Parathyroid adenoma (tissue), 2 donors: ENCODE measurements around the gene OXA1L.
"Not testable (repeated sequence)": the region's sequence is repeated elsewhere in the genome, so short reads cannot be mapped to it uniquely, and the experiment has no call there.

Experiments used
- H2AFZ ChIP-seq: fragments of 300-600 bp; sonication (generic); one replicate; pipeline ENCODE4 v1.7.0; 2017; ENCODE audit warnings: antibody characterized with exemption, mild to moderate bottlenecking
- H3K27ac ChIP-seq: fragments of 300-600 bp; sonication (generic); one replicate; pipeline ENCODE4 v1.7.0; 2017
- H3K27me3 ChIP-seq: fragments of 300-600 bp; sonication (generic); one replicate; pipeline ENCODE4 v1.7.0; 2017; ENCODE audit warnings: low read length; ENCODE audit not compliant: control insufficient read depth, insufficient read depth
- H3K36me3 ChIP-seq: fragments of 300-600 bp; sonication (generic); one replicate; pipeline ENCODE4 v1.7.0; 2017; ENCODE audit warnings: low read length; ENCODE audit not compliant: control insufficient read depth, insufficient read depth
- H3K4me1 ChIP-seq: fragments of 300-600 bp; sonication (generic); one replicate; pipeline ENCODE4 v1.7.0; 2017; ENCODE audit warnings: control low read depth
- H3K4me2 ChIP-seq: fragments of 300-600 bp; sonication (generic); one replicate; pipeline ENCODE4 v1.7.0; 2017; ENCODE audit warnings: low read length
- H3K4me3 ChIP-seq: fragments of 300-600 bp; sonication (generic); one replicate; pipeline ENCODE4 v1.7.0; 2017; ENCODE audit warnings: low read depth, low read length
- H3K79me2 ChIP-seq: fragments of 300-600 bp; sonication (generic); one replicate; pipeline ENCODE4 v1.7.0; 2017; ENCODE audit warnings: control low read depth
- H3K9ac ChIP-seq: fragments of 300-600 bp; sonication (generic); one replicate; pipeline ENCODE4 v1.7.0; 2017; ENCODE audit warnings: mild to moderate bottlenecking
- H3K9me3 ChIP-seq: fragments of 300-600 bp; sonication (generic); one replicate; pipeline ENCODE4 v1.7.0; 2017; ENCODE audit warnings: low read length; ENCODE audit not compliant: control insufficient read depth
- TF ChIP-seq, protein P1 (sequence below): fragments of 300-600 bp; sonication (generic); IDR thresholded peaks from one replicate; pipeline ENCODE4 v1.7.0; 2017; ENCODE audit warnings: antibody characterized with exemption, mild to moderate bottlenecking
- donor health status: primary hyperparathyroidism.

The OXA1L gene

GRCh38 chr14:22792158-22792557 lies 25.7 kb downstream of the OXA1L start:
- H3K9ac ChIP-seq = no peak overlapping the region
- no peaks in the 10 kb centered on the region for H3K27me3 ChIP-seq
- no peak overlapping the region for H3K4me2 ChIP-seq
- H3K36me3 ChIP-seq = no peaks in the 10 kb centered on the region
- no peak overlapping the region for H3K4me3 ChIP-seq
- H3K79me2 ChIP-seq = peaks cover 14% of the 10 kb centered on the region
- no peaks in the 10 kb centered on the region for H3K9me3 ChIP-seq
- H2AFZ ChIP-seq = no peak overlapping the region
- no peak overlapping the region for H3K27ac ChIP-seq
- TF ChIP-seq, protein P1, sequence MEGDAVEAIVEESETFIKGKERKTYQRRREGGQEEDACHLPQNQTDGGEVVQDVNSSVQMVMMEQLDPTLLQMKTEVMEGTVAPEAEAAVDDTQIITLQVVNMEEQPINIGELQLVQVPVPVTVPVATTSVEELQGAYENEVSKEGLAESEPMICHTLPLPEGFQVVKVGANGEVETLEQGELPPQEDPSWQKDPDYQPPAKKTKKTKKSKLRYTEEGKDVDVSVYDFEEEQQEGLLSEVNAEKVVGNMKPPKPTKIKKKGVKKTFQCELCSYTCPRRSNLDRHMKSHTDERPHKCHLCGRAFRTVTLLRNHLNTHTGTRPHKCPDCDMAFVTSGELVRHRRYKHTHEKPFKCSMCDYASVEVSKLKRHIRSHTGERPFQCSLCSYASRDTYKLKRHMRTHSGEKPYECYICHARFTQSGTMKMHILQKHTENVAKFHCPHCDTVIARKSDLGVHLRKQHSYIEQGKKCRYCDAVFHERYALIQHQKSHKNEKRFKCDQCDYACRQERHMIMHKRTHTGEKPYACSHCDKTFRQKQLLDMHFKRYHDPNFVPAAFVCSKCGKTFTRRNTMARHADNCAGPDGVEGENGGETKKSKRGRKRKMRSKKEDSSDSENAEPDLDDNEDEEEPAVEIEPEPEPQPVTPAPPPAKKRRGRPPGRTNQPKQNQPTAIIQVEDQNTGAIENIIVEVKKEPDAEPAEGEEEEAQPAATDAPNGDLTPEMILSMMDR = no peak
- H3K4me1 ChIP-seq = peaks cover 7% of the 10 kb centered on the region

- Histone ChIP-seq H3K4me1 (peaks cover 10% of the 10 kb centered on the region), H3K79me2 (peaks cover 16% of the 10 kb centered on the region)
- H3K27ac ChIP-seq, H2AFZ ChIP-seq, H3K9ac ChIP-seq, H3K27me3 ChIP-seq, H3K4me2 ChIP-seq, H3K36me3 ChIP-seq, H3K9me3 ChIP-seq, H3K4me3 ChIP-seq: not testable (repeated sequence)
Measured at GRCh38 chr14:22793550-22793949, 27.1 kb downstream of the OXA1L start.

DNA sequence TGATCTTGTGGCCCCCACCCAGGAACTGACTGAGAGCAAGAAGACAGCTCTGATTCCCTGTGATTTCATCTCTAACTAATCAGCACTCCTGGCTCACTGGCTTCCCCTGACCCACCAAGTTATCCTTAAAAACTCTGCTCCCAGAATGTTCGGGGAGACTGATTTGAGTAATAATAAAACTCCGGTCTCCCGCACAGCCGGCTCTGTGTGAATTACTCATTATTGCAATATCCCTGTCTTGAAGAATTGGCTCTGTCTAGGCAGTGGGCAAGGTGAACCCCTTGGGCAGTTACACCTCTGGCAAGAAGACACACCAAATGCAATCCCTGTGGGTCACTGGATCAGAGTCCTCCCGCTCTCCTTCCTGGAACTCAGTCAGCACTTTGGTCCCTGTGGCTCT lies 27.5 kb downstream of the OXA1L start:
- no peak overlapping the region for H3K27ac ChIP-seq
- H3K4me1 ChIP-seq = peaks cover 10% of the 10 kb centered on the region
- TF ChIP-seq, protein P1 = no peak
- no peak overlapping the region for H3K4me2 ChIP-seq
- no peak overlapping the region for H3K4me3 ChIP-seq
- H2AFZ ChIP-seq = no peak overlapping the region
- no peaks in the 10 kb centered on the region for H3K36me3 ChIP-seq
- peaks cover 15% of the 10 kb centered on the region for H3K79me2 ChIP-seq
- no peaks in the 10 kb centered on the region for H3K27me3 ChIP-seq
- H3K9ac ChIP-seq = no peak overlapping the region
- H3K9me3 ChIP-seq = no peaks in the 10 kb centered on the region

DNA sequence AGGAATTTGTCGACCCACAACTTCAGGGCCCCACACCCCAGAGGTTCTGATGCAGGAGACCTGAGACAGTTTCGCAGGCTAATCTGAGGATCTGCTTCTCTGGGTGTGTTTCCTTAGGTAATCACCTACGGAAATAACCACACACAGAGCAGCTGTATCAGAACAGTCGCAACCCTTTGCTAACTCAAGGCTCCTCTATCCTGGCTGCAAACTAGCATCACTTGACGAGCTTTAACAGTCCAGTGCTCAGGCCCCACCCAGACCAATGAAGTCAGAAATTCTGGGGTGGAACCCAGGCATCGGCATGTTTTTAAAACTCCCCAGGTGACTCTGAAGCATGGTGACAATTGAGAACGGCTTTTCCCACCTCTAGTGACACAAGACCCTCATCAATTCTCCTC lies 28.1 kb downstream of the OXA1L start:
- Histone ChIP-seq H2AFZ (no peak overlapping the region), H3K79me2 (peaks cover 12% of the 10 kb centered on the region), H3K9ac (no peak overlapping the region), H3K27ac (no peak overlapping the region), H3K27me3 (no peaks in the 10 kb centered on the region), H3K4me3 (no peak overlapping the region), H3K36me3 (no peaks in the 10 kb centered on the region), H3K9me3 (no peaks in the 10 kb centered on the region), H3K4me2 (no peak overlapping the region), H3K4me1 (peaks cover 10% of the 10 kb centered on the region)
- TF ChIP-seq, protein P1 = no peak

DNA sequence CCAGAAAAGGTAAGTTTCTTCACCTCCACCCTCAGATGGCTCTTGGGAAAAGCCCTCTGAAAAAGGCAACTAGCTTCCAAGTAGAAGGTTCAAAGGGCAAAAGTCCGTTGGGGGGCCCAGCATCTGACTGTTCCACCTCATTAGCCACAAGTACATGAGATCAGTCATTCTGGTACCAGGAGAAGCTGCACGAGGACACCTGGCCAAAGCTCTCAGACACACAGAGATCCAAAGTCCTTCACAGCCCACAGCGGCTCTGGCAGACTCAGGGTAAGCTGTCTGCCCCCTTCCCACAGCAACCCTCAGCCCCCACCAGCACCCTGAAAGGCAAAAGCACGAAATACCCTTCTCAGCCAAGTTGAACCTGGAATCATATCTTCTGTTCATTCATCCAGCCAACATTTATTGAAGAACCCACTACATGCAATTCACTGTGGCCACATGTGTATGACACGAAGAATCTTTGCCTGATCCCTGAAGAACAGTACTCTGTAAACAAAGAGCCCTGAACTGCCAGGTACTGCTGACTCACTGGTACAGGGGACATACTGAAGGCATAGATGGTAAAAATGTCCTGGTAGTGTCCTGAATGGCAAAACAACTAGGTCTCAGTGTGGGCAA lies 29.7 kb downstream of the OXA1L start:
- no peak overlapping the region for H3K4me2 ChIP-seq
- no peaks in the 10 kb centered on the region for H3K36me3 ChIP-seq
- H3K27me3 ChIP-seq = no peaks in the 10 kb centered on the region
- H3K27ac ChIP-seq = no peak overlapping the region
- no peak overlapping the region for H3K4me3 ChIP-seq
- H3K4me1 ChIP-seq = peaks cover 11% of the 10 kb centered on the region
- H3K9me3 ChIP-seq = no peaks in the 10 kb centered on the region
- H2AFZ ChIP-seq = no peak overlapping the region
- H3K79me2 ChIP-seq = peaks cover 15% of the 10 kb centered on the region
- TF ChIP-seq, protein P1 = no peak
- no peak overlapping the region for H3K9ac ChIP-seq
